Measurements from ENCODE around the gene GFM1. TPM values are rescaled to one million over a fixed set of nuclear protein-coding genes. Genes with fewer than 3 reads are reported as not detected.

Gene GFM1
- 10 to 100 TPM; 39.3 to 42.3 TPM for total RNA-seq
- 10 to 100 TPM; 12.4 to 14.0 TPM for polyA plus RNA-seq
- long read RNA-seq, donor 1, transcript GFM1-210 (18 exons, 3,721 nt), result major isoform, 10 of 47 reads
- long read RNA-seq, donor 1, partial matches to known transcripts, result 21 of 47 reads
- long read RNA-seq, donor 1, other reads (novel, unspliced or antisense), result 14 of 47 reads
- long read RNA-seq, donor 2, transcript GFM1-210 (18 exons, 3,721 nt), result major isoform, 17 of 26 reads
- long read RNA-seq, donor 2, partial matches to known transcripts, result 0 of 26 reads
- long read RNA-seq, donor 2, other reads (novel, unspliced or antisense), result 8 of 26 reads

DNA sequence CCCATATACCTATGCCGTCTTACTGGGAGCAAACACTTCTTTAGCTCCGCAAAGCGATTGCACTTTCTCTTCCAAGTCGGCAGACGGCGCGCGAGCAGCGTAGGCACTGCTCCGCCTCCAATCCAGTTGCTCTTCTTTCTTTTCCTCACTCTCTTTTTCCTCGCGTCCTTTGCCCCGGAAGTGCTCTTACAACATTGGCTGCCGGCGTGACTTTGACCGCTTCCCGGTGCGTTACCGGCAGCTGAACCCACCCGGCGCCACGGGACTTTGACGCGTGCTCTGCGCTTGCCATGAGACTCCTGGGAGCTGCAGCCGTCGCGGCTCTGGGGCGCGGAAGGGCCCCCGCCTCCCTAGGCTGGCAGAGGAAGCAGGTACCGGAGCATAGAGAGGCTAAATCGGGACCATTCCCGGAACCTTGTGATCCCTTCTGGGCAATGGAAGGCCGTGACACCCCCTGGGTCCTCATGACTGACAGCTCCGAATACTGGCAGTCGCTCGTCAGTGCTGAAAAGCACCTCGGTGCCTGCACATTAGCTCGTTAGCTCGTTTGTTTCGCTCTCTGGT is at the start of gene GFM1:
Gene GFM1, plus strand, starts transcription at position 183 of the 564 bp plus-strand sequence. Its CDS starts 108 bp downstream, at position 291.
- H3K27ac ChIP-seq (ENCODE audit: low read depth in 1 of 2, low read length in 2 of 2), result peak within 1 kb of the TSS; percentile 31 to 60
- DNase-seq (peak; percentile 95 to 96), ATAC-seq (ENCODE audit: low FRiP score) (peak; percentile 97)
- H3K4me3 ChIP-seq (ENCODE audit: low read length in 2 of 2), result peak within 1 kb of the TSS; percentile 72 to 98
- no peaks in the 10 kb centered on the region for H3K27me3 ChIP-seq (ENCODE audit: control insufficient read depth in 1 of 2, insufficient read depth in 2 of 2, low read length in 1 of 2)
- H3K36me3 ChIP-seq (ENCODE audit: control insufficient read depth in 1 of 2, insufficient read depth in 2 of 2, low read length in 1 of 2), result no peaks in the 10 kb centered on the region
- peaks cover 0 to 2% of the 10 kb centered on the region in 2 donors for H3K4me1 ChIP-seq (ENCODE audit: control insufficient read depth in 1 of 2, insufficient read depth in 2 of 2, low read length in 2 of 2)
- WGBS, 2 donors, result 0% methylated on average over 41 to 42 of the region's 42 CpGs
- intact Hi-C loops (cut with DNase I), result loop anchor here in 1 of 2 donors (5.0 kb wide), 1 partner anchor 107 kb away; no protein-coding TSS in a partner anchor
- no peaks in the 10 kb centered on the region for H3K9me3 ChIP-seq (ENCODE audit: control insufficient read depth, low read length)

DNA sequence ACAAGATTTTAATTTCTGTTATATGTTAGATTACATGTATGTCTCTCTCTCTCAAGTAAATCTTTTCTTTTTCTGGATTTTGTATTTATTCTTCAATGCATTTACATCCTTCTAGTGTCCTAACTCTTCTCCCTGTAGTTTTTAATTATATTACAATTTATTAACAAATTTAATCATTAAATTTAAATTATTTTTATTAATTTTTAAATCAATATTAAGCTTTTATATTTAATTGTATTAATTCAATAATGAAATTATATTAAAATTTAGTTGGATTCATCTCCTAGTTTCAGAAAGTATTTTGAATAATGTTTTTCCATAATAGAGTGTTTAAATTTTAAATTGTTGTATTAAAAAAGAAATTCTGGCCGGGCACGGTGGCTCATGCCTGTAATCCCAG is 43.5 kb upstream of the GFM1 start:
- 94 to 98% methylated on average over 2 of the region's 2 CpGs for WGBS, 2 donors
- no peak overlapping the region for H3K27ac ChIP-seq (ENCODE audit: low read depth in 1 of 2, low read length in 2 of 2)
- H3K9me3 ChIP-seq (ENCODE audit: control insufficient read depth, low read length), result no peaks in the 10 kb centered on the region
- H3K27me3 ChIP-seq (ENCODE audit: control insufficient read depth in 1 of 2, insufficient read depth in 2 of 2, low read length in 1 of 2), result no peaks in the 10 kb centered on the region
- no peaks in the 10 kb centered on the region for H3K4me1 ChIP-seq (ENCODE audit: control insufficient read depth in 1 of 2, insufficient read depth in 2 of 2, low read length in 2 of 2)
- H3K4me3 ChIP-seq (ENCODE audit: low read length in 2 of 2), result no peak overlapping the region
- no peaks in the 10 kb centered on the region for H3K36me3 ChIP-seq (ENCODE audit: control insufficient read depth in 1 of 2, insufficient read depth in 2 of 2, low read length in 1 of 2)
- intact Hi-C loops (cut with DNase I), result no loop called here
- ATAC-seq (ENCODE audit: low FRiP score) (no peak), DNase-seq (no peak)

DNA sequence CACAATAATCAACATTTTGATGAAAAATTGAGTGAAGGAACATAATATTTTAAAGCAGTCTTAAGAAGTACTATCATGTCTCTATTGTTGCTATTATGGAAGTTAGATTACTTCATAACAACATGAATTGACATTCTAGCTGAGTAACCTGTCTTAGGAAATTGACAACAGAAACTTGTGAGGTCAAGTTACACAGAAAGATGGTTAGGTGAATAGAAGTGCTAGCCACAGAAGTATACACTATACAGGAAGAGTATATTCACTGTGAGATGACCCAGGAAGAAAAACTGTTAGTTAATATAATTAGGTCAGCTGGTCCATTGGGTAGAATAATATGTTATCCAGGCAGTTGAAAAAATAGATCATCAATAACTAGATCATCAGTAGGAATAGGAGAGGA is 42.1 kb upstream of the GFM1 start:
- Histone ChIP-seq H3K27ac (ENCODE audit: low read depth in 1 of 2, low read length in 2 of 2) (no peak overlapping the region), H3K9me3 (ENCODE audit: control insufficient read depth, low read length) (no peaks in the 10 kb centered on the region), H3K4me3 (ENCODE audit: low read length in 2 of 2) (no peak overlapping the region), H3K4me1 (ENCODE audit: control insufficient read depth in 1 of 2, insufficient read depth in 2 of 2, low read length in 2 of 2) (no peaks in the 10 kb centered on the region), H3K27me3 (ENCODE audit: control insufficient read depth in 1 of 2, insufficient read depth in 2 of 2, low read length in 1 of 2) (no peaks in the 10 kb centered on the region), H3K36me3 (ENCODE audit: control insufficient read depth in 1 of 2, insufficient read depth in 2 of 2, low read length in 1 of 2) (no peaks in the 10 kb centered on the region)
- intact Hi-C loops (cut with DNase I), result no loop called here
- DNase-seq (no peak), ATAC-seq (ENCODE audit: low FRiP score) (no peak)

DNA sequence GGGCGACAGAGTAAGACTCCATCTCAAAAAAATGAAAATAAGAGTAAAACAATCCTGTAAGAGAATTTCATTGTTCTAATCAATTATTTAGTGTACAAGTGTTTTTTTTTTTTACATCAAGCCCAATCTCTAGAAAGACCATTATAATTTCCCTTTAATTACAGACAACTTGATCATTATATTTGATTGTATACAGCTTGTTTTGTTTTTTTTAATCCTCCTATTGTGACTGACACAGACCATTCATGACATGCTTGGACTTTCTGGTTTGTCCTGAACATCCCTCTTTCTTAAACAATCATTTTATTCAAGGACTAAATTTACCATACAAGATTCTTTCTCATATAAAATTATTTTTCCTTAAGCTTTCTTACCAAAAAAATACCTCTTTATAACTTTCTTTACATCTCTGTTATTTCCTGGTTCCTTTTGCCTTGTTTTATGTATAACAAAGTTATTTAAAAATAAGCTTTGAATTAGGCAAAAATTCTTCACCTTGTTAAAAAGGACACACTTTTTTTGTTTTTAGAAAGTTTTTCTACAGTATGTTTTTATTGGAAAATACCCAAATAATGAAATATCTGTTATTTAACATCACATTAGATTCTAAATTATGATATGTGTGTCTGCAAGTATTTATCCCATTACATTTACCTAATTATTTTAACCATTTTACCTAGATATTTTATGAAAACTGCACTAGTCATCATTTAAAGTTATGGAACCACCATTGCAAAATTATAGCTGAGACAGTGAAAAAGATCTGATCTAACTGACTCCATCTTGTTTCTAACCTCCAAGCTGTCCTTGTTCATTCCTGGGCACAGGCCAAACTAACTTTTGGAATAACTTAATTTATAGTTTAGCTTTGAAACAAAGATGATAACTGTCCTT is 26.1 kb upstream of the GFM1 start:
- H3K9me3 ChIP-seq (ENCODE audit: control insufficient read depth, low read length), result peaks cover 4% of the 10 kb centered on the region
- 52 to 56% methylated on average over 1 of the region's 1 CpG for WGBS, 2 donors
- H3K27me3 ChIP-seq (ENCODE audit: control insufficient read depth in 1 of 2, insufficient read depth in 2 of 2, low read length in 1 of 2), result no peaks in the 10 kb centered on the region
- intact Hi-C loops (cut with DNase I), result no loop called here
- no peak overlapping the region for H3K4me3 ChIP-seq (ENCODE audit: low read length in 2 of 2)
- no peaks in the 10 kb centered on the region for H3K4me1 ChIP-seq (ENCODE audit: control insufficient read depth in 1 of 2, insufficient read depth in 2 of 2, low read length in 2 of 2)
- no peak overlapping the region for H3K27ac ChIP-seq (ENCODE audit: low read depth in 1 of 2, low read length in 2 of 2)
- ATAC-seq (ENCODE audit: low FRiP score) (no peak), DNase-seq (no peak)
- no peaks in the 10 kb centered on the region for H3K36me3 ChIP-seq (ENCODE audit: control insufficient read depth in 1 of 2, insufficient read depth in 2 of 2, low read length in 1 of 2)

DNA sequence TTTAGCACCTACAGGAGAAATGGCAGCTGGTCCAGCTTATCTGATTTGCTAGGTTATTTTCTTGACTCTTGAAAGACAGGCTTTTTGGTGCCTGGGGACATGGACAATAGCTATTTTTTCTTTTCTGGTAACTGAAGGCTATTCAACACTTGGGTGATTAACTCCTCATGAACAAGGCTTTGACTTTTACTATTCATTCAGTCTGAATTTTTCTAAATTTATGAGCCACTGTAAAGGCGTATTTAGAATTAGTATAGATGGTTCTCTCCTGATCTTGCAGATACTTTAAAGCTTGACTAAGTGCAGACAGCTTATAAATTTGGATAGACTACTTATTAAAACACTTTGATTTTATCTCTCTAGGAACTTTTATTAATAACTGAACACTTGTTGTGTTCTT is 18.4 kb upstream of the GFM1 start:
- Histone ChIP-seq H3K36me3 (ENCODE audit: control insufficient read depth in 1 of 2, insufficient read depth in 2 of 2, low read length in 1 of 2) (no peaks in the 10 kb centered on the region), H3K4me3 (ENCODE audit: low read length in 2 of 2) (no peak overlapping the region), H3K9me3 (ENCODE audit: control insufficient read depth, low read length) (peaks cover 4% of the 10 kb centered on the region), H3K27ac (ENCODE audit: low read depth in 1 of 2, low read length in 2 of 2) (no peak overlapping the region), H3K4me1 (ENCODE audit: control insufficient read depth in 1 of 2, insufficient read depth in 2 of 2, low read length in 2 of 2) (no peaks in the 10 kb centered on the region), H3K27me3 (ENCODE audit: control insufficient read depth in 1 of 2, insufficient read depth in 2 of 2, low read length in 1 of 2) (no peaks in the 10 kb centered on the region)
- ATAC-seq (ENCODE audit: low FRiP score) (no peak), DNase-seq (no peak)
- intact Hi-C loops (cut with DNase I), result no loop called here
- 0 to 75% methylated on average over 1 of the region's 1 CpG for WGBS, 2 donors

DNA sequence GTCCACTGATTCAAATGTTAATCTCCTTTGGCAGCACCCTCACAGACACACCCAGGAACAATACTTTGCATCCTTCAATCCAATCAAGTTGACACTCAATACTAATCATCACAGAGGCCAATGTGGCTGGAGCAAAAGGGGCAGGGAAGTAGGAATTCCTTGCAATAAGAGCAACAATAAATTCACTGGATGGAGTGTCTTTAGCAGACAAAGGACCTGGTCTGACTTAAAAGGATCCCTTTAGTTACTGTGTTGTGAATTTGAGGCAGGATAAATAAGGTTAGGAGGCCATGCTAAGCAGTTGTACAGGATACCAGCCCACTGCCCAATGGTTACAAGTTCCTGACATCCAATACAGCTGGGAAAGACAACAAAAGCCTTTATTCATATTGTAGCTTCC is 12.3 kb upstream of the GFM1 start:
- intact Hi-C loops (cut with DNase I), result no loop called here
- H3K4me1 ChIP-seq (ENCODE audit: control insufficient read depth in 1 of 2, insufficient read depth in 2 of 2, low read length in 2 of 2), result no peaks in the 10 kb centered on the region
- no peaks in the 10 kb centered on the region for H3K9me3 ChIP-seq (ENCODE audit: control insufficient read depth, low read length)
- no peak overlapping the region for H3K27ac ChIP-seq (ENCODE audit: low read depth in 1 of 2, low read length in 2 of 2)
- no peaks in the 10 kb centered on the region for H3K27me3 ChIP-seq (ENCODE audit: control insufficient read depth in 1 of 2, insufficient read depth in 2 of 2, low read length in 1 of 2)
- H3K4me3 ChIP-seq (ENCODE audit: low read length in 2 of 2), result no peak overlapping the region
- DNase-seq (no peak), ATAC-seq (ENCODE audit: low FRiP score) (no peak)
- no peaks in the 10 kb centered on the region for H3K36me3 ChIP-seq (ENCODE audit: control insufficient read depth in 1 of 2, insufficient read depth in 2 of 2, low read length in 1 of 2)

DNA sequence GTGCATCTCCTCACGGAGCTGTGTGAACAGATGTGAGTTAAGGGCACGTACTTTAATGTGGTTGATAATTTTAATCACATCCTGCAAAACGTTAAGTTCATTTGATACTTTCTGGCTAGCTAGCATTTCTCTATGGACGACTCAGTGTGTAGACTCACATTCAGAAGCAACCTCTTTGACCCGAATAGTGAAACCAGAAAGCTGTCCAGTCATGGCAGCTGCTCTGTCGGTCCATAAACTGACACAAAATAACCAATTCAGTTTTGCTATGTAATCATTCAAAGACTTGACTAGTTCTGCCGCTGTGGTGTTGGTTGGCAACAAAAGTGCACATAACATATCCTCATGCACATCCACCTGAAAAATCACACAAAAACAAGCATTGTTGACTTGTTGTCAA is 3.7 kb upstream of the GFM1 start:
- no peak for ATAC-seq (ENCODE audit: low FRiP score)
- 83 to 86% methylated on average over 7 of the region's 7 CpGs for WGBS, 2 donors
- intact Hi-C loops (cut with DNase I), result loop anchor here in 1 of 2 donors (5.0 kb wide), 1 partner anchor 103 kb away; no protein-coding TSS in a partner anchor

DNA sequence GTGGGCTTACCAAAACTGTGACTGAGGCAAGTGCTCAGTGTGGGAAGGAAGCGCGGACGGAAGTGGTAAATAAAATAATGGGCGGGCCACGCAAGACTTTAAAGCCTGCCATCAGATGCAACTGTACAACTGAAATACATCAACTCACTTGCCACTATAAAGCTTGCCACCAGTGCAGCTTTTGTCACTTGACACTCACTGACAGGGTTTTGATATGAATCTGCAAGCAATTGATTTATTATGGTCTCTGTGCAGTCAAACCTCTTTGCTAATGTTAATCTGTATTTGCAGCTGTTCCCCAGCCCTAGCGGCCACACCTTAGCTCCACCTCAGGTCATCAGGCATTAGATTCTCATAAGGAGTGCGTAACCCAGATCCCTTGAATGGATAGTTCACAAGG is 2.3 kb upstream of the GFM1 start:
- H3K4me1 ChIP-seq (ENCODE audit: control insufficient read depth in 1 of 2, insufficient read depth in 2 of 2, low read length in 2 of 2), result peaks cover 0 to 2% of the 10 kb centered on the region in 2 donors
- no peaks in the 10 kb centered on the region for H3K36me3 ChIP-seq (ENCODE audit: control insufficient read depth in 1 of 2, insufficient read depth in 2 of 2, low read length in 1 of 2)
- no peak overlapping the region for H3K4me3 ChIP-seq (ENCODE audit: low read length in 2 of 2)
- DNase-seq (no peak), ATAC-seq (ENCODE audit: low FRiP score) (no peak)
- no peak overlapping the region for H3K27ac ChIP-seq (ENCODE audit: low read depth in 1 of 2, low read length in 2 of 2)
- WGBS, 2 donors, result 93 to 97% methylated on average over 7 of the region's 7 CpGs
- H3K27me3 ChIP-seq (ENCODE audit: control insufficient read depth in 1 of 2, insufficient read depth in 2 of 2, low read length in 1 of 2), result no peaks in the 10 kb centered on the region
- intact Hi-C loops (cut with DNase I), result loop anchor here in 1 of 2 donors (5.0 kb wide), 1 partner anchor 105 kb away; no protein-coding TSS in a partner anchor
- no peaks in the 10 kb centered on the region for H3K9me3 ChIP-seq (ENCODE audit: control insufficient read depth, low read length)

More for the DNA sequence above, 3.7 kb upstream of the GFM1 start:
- no peaks in the 10 kb centered on the region for H3K9me3 ChIP-seq (ENCODE audit: control insufficient read depth, low read length)
- H3K4me1 ChIP-seq (ENCODE audit: control insufficient read depth in 1 of 2, insufficient read depth in 2 of 2, low read length in 2 of 2), result no peaks in the 10 kb centered on the region
- H3K36me3 ChIP-seq (ENCODE audit: control insufficient read depth in 1 of 2, insufficient read depth in 2 of 2, low read length in 1 of 2), result no peaks in the 10 kb centered on the region
- DNase-seq, result no peak
- no peaks in the 10 kb centered on the region for H3K27me3 ChIP-seq (ENCODE audit: control insufficient read depth in 1 of 2, insufficient read depth in 2 of 2, low read length in 1 of 2)
- no peak overlapping the region for H3K27ac ChIP-seq (ENCODE audit: low read depth in 1 of 2, low read length in 2 of 2)
- H3K4me3 ChIP-seq (ENCODE audit: low read length in 2 of 2), result no peak overlapping the region
